DMS53 treated with DMSO at 0.1 percent for 48 hours (cell line): Measurements from ENCODE around the gene ZP2.
"Not testable (repeated sequence)": the region's sequence is repeated elsewhere in the genome, so short reads cannot be mapped to it uniquely, and the experiment has no call there.

Experiments used
- DNase-seq: peaks from one replicate; lab custom pipeline; 2025; ENCODE audit not compliant: unreplicated experiment; lab: John Stamatoyannopoulos, UW

ZP2 gene

DNA sequence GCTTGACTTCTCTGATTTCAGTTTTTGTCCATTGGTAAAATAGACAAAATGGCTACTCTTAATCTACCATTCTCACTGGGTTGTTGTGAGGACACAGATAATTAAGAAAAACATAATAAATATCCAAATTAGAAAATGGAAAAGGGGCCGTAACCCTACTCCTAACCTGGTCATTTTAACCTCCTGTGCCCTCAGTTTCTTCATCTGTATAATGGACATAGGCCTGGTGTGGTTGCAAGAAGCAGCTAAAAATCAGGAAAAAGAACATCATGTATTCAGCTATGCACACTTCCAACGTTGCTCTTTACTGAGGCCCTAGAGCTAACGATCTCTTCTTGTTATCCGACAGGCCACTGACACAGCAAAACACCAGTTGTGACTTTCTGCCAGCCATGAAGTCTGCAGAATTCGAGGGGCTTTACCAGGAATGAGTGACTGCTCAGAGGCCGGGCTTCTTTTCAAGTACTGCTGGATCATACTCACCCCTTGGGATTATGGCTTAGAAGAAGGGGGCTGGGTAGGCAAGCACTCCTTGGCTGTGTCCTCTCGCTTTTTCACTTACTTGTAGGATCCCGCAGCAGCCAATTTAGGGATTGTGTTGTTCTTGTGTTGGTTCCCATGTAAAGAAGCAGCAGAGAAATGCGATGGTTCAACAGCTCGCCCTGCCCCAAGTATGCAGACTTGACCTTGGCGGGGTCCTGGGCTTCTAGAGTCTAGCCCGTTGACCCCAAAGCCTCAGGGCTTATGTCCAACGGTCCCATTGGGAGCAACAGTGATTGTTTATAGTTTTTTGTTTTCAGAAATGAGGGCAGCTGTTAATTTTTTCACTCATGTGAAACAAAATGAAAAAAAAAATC lies 32.0 kb downstream of the ZP2 start:
- DNase-seq, result no peak

GRCh38 chr16:21175397-21175796 lies 36.0 kb downstream of the ZP2 start:
- DNase-seq, result no peak

GRCh38 chr16:21172650-21173049 lies 38.7 kb downstream of the ZP2 start:
- DNase-seq, result no peak

DNA sequence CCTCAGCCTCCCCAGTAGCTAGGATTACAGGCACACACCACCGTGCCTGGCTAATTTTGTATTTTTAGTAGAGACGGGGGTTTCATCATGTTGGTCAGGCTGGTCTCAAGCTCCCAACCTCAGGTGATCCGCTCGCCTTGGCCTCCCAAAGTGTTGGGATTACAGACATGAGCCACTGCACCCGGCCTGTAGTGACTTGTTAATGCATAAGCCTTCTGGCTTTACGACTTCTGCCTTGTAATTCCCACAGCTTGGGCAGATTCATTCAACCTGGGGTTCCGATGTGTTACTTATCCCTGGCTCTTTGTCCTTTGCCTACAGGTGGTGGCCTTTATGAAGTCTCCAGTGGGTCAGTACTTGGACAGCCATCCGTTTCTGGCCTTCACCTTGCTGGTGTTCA lies 41.3 kb downstream of the ZP2 start:
- DNase-seq, result not testable (repeated sequence)

DNA sequence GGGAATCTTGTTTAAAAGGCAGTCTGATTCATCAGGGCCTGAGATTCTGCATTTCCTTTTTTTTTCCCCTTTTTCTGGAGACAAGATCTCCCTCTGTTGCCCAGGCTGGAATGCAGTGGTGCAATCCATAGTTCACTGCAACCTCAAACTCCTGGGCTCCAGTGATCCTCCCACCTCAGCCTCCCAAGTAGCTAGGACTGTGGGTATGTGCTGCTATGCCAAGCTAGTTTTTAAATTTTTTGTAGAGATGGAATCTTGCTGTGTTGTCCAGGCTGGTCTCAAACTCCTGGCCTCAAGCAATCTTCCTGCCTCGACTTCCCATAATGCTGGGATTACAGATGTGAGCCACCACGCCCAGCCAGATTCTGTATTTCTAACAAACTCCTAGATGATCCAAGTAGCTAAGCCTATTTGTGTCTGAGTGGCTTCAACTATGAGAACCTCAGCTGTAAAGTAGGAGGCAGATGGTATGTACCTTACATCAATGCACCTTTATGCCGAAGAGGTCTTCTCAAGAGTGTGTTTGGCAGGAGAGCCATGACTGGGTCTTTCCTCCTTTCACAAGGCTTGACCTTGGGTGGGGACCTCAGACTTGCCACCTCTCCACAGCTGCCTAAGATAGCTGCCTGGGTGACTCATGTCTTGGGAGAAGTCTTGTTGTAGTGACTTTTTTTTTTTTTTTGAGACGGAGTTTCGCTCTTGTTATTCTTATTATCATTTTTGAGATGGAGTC lies 42.0 kb downstream of the ZP2 start:
- DNase-seq, result no peak

DNA sequence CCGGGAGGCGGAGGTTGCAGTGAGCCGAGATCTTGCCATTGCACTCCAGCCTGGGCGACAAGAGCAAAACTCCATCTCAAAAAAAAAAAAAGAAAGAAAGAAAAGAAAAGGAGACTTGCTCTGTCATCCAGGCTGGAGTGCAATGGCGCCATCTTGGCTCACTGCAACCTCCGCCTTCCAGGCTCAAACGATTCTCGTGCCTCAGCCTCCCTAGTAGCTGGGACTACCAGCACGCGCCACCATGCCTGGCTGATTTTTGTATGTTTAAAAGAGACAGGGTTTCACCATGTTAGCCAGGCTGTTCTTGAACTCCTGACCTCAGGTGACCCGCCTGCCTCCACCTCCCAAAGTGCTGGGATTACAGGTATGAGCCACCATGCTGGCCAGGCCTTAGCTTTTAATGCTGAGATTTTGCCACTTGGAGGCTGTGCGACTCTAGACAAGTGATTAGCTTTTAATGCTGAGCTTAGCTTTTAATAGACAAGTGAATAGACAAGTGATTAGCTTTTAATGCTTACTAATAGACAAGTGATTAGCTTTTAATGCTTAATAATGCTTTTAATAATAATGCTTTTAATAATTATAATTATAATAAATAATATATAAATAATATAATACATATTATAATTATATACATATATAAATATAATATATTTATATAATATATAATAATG lies 43.3 kb downstream of the ZP2 start:
- DNase-seq, result no peak

DNA sequence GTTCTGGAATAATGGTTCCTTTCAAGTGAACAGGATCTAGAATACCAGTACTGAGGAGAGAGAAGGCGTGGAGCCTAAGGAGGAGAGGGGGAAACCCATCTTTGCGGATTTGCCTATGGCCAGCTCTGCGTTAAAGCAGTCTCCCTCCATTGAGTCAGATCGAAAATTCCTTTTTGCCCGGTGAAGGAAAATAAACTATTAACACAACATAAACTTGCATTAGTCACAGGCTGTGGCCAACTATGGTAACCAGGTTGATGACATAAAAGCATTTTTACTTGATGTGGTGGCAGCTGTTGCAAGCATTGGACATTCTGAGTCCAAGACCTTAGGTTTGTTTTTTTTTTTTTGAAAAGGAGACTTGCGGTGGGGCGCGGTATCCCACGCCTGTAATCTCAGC lies 44.0 kb downstream of the ZP2 start:
- DNase-seq, result no peak

DNA sequence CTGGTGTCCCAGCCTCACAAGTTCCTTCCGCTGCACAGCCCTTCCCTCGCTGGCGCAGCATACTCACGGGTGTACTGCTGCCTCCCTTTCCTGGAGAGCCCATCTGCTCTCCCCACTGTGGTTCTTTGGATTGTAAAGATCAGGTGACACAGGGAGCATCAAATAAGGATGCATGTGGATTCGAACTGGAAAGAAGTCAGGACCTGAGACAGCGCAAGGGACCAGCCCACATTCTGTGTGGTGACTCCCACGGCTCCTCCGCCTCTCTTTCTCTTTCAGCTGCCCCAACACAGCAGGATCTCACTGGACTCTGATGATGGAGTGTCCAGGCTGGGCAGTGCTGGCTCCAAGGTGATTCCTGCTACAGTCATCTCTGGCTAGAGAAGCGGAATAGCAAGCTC lies 44.8 kb downstream of the ZP2 start:
- no peak for DNase-seq

GRCh38 chr16:21164521-21165168 lies 46.7 kb downstream of the ZP2 start:
- no peak for DNase-seq

DNA sequence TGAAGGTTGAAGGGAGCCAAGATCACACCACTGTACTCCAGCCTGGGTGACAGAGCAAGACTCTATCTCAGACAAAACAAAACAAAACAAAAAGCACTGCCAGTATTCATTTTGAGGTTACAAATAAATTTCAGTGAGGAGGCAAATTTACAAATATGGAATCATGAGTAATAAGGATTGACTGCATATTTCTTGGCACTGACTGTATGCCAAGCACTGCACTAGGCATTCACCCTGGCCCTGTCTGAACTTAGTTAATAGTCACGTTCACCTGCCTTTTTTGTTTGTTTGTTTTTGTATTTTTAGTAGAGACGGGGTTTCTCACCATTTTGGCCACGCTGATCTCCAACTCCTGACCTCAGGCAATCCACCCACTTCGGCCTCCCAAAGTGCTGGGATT lies 47.8 kb downstream of the ZP2 start:
- no peak for DNase-seq

DNA sequence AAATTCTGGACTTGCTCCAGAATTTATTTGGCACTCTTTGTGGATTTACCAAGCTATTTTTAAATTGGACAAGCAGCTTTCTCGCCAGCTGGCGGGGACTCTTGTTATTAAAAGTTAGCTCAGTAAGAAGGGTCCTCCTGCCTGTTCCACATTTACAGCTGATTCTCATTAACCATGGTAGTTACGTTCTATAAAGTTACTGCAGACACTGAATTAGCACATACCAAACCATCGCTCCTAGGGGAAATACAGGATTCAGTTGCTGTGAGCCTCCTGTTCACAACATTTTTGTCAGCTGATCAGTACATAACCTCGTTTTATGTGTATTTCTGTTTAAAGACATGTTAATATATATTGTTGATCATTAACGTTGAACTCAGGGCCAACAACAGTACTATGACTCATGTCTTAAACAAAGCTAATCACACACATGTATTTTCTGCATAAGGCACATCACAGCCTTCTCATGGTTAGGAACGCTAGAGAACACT lies 48.7 kb downstream of the ZP2 start:
- DNase-seq, result no peak

GRCh38 chr16:21161211-21161610 lies 50.2 kb downstream of the ZP2 start:
- no peak for DNase-seq

DNA sequence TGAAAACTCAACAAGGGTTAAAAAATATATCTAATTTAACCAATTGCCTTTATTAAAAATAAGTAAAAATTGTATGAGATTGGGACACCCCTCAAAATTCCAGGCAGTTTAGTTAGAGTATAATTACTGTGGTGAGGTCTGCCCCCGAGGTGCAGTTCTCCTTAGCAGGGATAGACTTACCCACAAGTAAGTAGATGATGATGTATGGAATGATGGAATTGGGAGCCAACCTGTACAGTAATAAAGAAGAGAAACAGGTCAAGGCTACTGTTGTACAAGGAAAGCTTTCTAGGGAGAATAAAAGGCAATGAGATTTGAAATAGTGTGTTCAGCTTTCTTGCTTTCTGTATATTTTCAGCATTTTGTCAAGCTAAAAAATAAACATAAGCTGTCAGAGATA lies 51.1 kb downstream of the ZP2 start:
- DNase-seq, result no peak

DNA sequence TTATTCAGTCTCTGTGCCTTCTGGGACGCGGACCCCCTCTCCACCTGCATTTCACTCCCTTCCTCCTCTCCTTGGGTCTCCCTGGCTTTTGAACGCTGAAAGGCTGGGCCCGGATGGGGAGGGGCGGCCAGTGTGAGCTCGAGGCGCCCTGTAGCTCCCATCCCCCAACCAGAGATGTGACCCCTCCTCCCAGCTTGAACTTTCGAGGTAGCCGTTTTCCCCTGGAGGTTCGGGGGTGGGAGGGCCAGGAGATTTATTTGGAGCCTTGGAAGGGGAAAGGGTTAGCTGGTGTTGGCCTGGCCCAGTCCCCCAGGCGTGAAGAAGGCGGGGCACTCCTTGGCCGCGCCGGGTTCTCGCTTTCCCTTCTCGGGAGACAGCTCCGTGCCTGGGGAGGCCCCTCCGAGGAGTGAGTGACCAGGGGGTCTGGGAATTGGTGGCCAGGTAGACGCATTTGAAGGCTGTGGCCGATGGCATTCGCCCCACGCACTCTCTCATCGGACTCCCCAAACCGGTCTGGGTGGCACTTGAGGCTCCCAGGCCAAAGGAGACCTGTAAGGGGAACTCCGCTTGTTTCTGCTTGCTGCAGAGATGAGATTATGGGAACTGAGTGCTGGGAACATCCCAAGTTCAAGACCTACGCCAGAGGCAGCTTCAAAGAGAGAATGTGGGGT lies 52.0 kb downstream of the ZP2 start:
- peak; percentile 10 for DNase-seq

DNA sequence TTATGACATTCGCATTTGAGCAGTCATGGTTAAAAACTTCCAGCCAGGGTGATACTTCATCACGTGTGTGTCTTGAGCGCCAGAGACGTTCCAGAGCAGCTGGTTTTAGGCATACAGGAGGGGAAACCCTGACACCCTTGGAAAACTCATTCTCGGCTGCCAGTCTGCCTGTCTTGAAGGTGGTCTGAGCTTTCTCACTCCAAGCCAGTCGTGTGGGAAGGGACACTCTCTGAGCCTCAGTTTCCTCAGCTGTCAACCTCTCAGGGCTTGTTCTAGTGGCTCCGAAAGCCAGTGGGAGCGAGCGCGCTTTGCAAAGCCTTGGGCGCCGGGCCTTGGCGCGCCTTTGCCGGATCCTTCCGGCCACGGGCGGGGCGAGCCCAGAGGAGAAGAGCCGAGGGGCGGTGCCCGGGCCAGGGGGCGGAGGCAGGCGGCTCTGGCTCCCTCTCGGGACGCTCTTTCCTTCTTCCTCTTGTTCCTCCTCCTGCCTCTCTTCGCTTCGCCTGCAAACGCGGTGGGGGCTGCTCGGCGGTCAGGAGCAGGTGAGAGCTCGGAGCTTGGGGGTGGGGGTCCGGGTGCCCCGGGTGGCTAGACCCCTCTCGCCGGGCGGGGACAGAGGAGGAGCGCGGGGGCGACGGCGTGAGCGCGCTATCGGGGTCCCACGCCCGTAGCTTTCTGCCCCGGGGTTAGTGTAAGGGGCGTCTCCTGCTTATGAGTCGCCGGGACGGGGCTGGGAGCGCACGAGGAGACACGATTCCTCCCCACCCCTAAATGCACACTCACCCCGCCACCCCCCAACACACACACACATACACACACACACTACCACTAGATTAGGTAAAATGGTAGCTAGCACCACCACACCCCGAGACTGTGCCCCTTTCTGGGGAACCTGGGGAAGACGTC lies 52.9 kb downstream of the ZP2 start, which contains the start of gene LDAF1:
LDAF1 (plus strand) TSS at position 467 of the 903 bp plus-strand sequence. CDS start 2,509 bp downstream, outside the sequence.
- DNase-seq, result peak; percentile 62

- DNase-seq, result no peak
Measured at GRCh38 chr16:21157632-21158031, 53.7 kb downstream of the ZP2 start.

DNA sequence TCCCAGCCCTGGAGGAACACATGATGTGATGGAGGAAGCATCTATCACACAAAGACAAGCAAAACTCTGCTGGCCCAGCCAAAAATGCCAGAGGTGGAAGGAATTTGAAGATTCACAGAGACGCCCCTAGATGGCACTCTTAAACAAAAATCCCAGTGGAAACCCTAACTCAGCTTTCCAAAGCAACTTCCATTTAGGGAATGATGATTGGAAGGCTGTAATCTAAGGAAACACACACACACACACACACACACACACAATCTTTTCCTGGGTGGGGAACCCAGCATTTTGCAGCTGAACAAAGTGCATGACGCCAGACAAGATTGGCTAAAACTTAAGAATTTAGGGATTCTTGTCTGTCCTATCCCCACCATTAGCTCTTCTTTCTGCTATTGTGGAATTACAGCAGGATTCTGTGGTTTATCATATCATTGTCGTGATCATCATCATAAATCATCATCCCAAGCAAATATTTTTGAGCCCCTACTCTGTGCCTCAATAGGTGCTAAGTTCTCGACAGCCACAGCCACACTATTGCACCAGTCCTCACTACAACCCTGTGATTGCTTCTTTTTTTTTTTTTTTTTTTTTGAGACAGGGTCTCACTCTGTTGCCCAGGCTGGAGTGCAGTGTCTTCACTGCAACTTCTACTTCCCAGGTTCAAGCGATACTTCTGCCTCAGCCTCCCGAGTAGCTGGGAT lies 54.5 kb downstream of the ZP2 start:
- peak; percentile 35 for DNase-seq

DNA sequence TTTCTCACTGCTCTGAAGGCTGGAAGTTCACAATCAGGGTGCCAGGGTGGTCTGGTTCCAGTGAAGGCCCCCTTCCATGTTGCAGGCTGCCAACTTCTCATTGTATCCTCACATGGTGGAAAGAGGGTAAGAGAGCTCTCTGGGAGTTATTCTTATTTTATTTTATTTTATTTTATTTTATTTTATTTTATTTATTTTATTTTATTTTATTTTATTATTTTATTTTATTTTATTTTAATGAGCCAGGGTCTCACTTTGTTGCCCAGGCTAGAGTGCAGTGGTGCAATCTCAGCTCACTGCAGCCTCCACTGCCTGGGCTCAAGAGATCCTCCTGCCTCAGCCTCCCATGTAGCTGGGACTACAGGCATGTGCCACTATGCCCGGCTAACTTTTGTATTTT lies 55.4 kb downstream of the ZP2 start:
- DNase-seq, result not testable (repeated sequence)
